Measurements from ENCODE around the gene IFIH1.

GRCh38 chr2:162252153-162252552 is 66.3 kb downstream of the IFIH1 start:
- no peak for TF ChIP-seq ZC3H10 (CRISPR knock-in tag; IDR thresholded peaks at IDR 0.05)
- TF ChIP-seq ZFP30 (CRISPR knock-in tag; IDR thresholded peaks at IDR 0.05): no peak
- no peak for TF ChIP-seq SNAI2 (CRISPR knock-in tag; IDR thresholded peaks at IDR 0.05)
- TF ChIP-seq TCF4 (CRISPR knock-in tag; IDR thresholded peaks at IDR 0.05; ENCODE audit: borderline replicate concordance): no peak
- no peak for TF ChIP-seq ESRRG (CRISPR knock-in tag; IDR thresholded peaks at IDR 0.05)
- no peak for TF ChIP-seq CREB5 (CRISPR knock-in tag; IDR thresholded peaks at IDR 0.05; ENCODE audit: low read depth)
- no peak for TF ChIP-seq ARNTL (CRISPR knock-in tag; IDR thresholded peaks at IDR 0.05; ENCODE audit: borderline replicate concordance, low read depth)
- no peak for TF ChIP-seq ZFP3 (CRISPR knock-in tag; IDR thresholded peaks at IDR 0.05)
